ENCODE measurements around the gene PIGM. TPM values are rescaled to one million over a fixed set of nuclear protein-coding genes. Genes with fewer than 3 reads are reported as not detected.

Gene PIGM
- total and polyA plus RNA-seq, 2 experiments from 2014 or later = 6.3 to 10.5 TPM

DNA sequence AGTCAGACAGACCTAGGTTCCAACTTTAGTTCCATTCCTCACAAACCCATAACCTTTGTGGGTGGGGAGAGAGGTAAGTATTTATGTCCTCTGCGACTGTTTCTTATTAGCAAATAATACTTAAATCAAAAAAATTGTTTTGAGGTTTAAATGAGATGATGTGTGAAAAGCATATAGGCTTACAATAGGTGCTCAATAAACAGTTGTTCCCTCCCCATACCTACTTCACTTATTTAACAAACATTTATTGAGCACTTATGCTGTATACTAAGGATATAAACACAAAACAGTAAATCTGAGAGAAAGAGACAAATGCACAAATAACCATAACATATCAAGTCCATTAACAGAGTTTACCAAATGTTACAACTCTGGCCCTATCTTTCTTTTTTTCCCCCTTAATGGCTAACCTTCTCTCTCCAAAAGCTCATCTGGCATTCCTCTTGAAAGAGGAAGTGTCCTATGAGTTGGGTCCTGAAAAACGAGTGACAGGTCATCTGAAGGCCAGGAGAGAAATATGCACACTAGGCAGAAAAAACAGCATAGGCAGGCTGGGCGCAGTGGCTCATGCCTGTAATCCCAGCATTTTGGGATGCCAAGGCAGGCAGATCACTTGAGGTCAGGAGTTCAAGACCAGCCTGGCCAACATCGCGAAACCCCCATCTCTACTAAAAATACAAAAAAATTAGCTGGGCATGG lies 10.3 kb downstream of the PIGM start:
- Histone ChIP-seq H2AFZ (no peak overlapping the region), H3K36me3 (replicated peaks; ENCODE audit: insufficient read depth, low read depth) (no peaks in the 10 kb centered on the region), H3K27me3 (peaks cover 3% of the 10 kb centered on the region), H3K9me3 (ENCODE audit: low read depth) (no peaks in the 10 kb centered on the region), H4K20me1 (ENCODE audit: insufficient read depth, poor library complexity, severe bottlenecking) (no peaks in the 10 kb centered on the region), H3K4me2 (no peak overlapping the region), H3K9me2 (replicated peaks; ENCODE audit: insufficient read depth) (no peaks in the 10 kb centered on the region), H3K4me1 (ENCODE audit: insufficient read depth) (peaks cover 8% of the 10 kb centered on the region), H3K79me2 (no peaks in the 10 kb centered on the region), H3K4me3 (no peak overlapping the region), H3K27ac (no peak overlapping the region)
- TF ChIP-seq EZH2phosphoT487 (IDR thresholded peaks at IDR 0.05; ENCODE audit: low read depth, severe bottlenecking, unreplicated experiment) (no peak), EZH2 (IDR thresholded peaks at IDR 0.05; ENCODE audit: borderline replicate concordance) (no peak)
- TF ChIP-seq, protein P1, sequence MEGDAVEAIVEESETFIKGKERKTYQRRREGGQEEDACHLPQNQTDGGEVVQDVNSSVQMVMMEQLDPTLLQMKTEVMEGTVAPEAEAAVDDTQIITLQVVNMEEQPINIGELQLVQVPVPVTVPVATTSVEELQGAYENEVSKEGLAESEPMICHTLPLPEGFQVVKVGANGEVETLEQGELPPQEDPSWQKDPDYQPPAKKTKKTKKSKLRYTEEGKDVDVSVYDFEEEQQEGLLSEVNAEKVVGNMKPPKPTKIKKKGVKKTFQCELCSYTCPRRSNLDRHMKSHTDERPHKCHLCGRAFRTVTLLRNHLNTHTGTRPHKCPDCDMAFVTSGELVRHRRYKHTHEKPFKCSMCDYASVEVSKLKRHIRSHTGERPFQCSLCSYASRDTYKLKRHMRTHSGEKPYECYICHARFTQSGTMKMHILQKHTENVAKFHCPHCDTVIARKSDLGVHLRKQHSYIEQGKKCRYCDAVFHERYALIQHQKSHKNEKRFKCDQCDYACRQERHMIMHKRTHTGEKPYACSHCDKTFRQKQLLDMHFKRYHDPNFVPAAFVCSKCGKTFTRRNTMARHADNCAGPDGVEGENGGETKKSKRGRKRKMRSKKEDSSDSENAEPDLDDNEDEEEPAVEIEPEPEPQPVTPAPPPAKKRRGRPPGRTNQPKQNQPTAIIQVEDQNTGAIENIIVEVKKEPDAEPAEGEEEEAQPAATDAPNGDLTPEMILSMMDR (IDR thresholded peaks at IDR 0.05; ENCODE audit: poor library complexity) = no peak
- DNase-seq (ENCODE audit: low spot score) = no peak
- 82% methylated on average over 5 of the region's 5 CpGs for WGBS (ENCODE audit: low lambda C conversion rate, missing lambda C conversion rate)

DNA sequence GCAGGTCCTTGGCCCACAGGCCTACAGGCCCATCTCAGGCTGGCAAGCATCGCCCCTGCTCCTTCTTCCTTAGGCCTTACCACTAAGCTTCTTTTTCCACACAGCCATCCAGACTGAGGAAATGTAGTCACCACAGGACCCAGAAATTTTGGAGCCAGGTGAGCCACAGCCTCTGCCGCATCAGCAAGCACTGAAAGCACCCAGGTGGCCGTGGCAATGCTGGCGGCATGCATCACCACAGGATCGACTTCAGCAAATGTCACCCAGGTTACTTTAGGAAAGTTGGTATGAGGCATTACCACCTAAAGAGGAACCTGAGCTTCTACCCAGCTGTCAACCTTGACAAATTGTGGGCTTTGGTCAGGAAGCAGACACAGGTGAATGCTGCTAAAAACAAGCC lies 11.6 kb downstream of the PIGM start:
- WGBS (ENCODE audit: low lambda C conversion rate, missing lambda C conversion rate) = 93% methylated on average over 5 of the region's 5 CpGs
- Histone ChIP-seq H4K20me1 (ENCODE audit: insufficient read depth, poor library complexity, severe bottlenecking) (no peaks in the 10 kb centered on the region), H3K4me2 (no peak overlapping the region), H3K4me3 (no peak overlapping the region), H3K27me3 (peaks cover 3% of the 10 kb centered on the region), H3K4me1 (ENCODE audit: insufficient read depth) (peaks cover 8% of the 10 kb centered on the region), H3K36me3 (replicated peaks; ENCODE audit: insufficient read depth, low read depth) (no peaks in the 10 kb centered on the region), H3K9me3 (ENCODE audit: low read depth) (no peaks in the 10 kb centered on the region), H3K79me2 (no peaks in the 10 kb centered on the region), H3K9me2 (replicated peaks; ENCODE audit: insufficient read depth) (no peaks in the 10 kb centered on the region), H3K27ac (no peak overlapping the region), H2AFZ (no peak overlapping the region)
- no peak for DNase-seq (ENCODE audit: low spot score)
- TF ChIP-seq, protein P1 (IDR thresholded peaks at IDR 0.05; ENCODE audit: poor library complexity) = no peak
- TF ChIP-seq EZH2phosphoT487 (IDR thresholded peaks at IDR 0.05; ENCODE audit: low read depth, severe bottlenecking, unreplicated experiment) (no peak), EZH2 (IDR thresholded peaks at IDR 0.05; ENCODE audit: borderline replicate concordance) (no peak)

DNA sequence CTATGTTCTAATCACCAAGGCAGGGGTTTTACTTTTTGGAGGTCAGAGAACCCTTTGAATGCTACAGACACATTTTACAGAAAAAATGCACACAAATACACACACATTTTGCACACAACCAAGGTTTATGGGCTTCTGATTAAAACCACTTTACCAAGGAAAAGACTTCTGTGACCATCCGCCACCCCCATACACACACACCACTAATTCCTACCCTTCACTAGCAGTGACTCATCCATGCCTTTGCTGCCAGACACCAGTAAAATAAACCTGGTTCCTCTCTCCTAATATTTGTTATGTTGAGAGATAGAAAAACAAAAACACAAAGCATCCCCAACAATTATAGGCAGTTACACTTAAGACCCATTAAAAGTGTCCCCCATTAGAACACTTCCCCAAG lies 12.9 kb downstream of the PIGM start:
- H3K4me2 ChIP-seq = no peak overlapping the region
- no peak for TF ChIP-seq EZH2 (IDR thresholded peaks at IDR 0.05; ENCODE audit: borderline replicate concordance)
- no peak for TF ChIP-seq EZH2phosphoT487 (IDR thresholded peaks at IDR 0.05; ENCODE audit: low read depth, severe bottlenecking, unreplicated experiment)
- TF ChIP-seq, protein P1 (IDR thresholded peaks at IDR 0.05; ENCODE audit: poor library complexity) = no peak
- WGBS (ENCODE audit: low lambda C conversion rate, missing lambda C conversion rate) = 43% methylated on average over 1 of the region's 1 CpG

More for the DNA sequence above, 12.9 kb downstream of the PIGM start:
- no peak for DNase-seq (ENCODE audit: low spot score)
- H4K20me1 ChIP-seq (ENCODE audit: insufficient read depth, poor library complexity, severe bottlenecking) = no peaks in the 10 kb centered on the region
- peaks cover 8% of the 10 kb centered on the region for H3K4me1 ChIP-seq (ENCODE audit: insufficient read depth)
- H3K27me3 ChIP-seq = peaks cover 3% of the 10 kb centered on the region
- H3K4me3 ChIP-seq = no peak overlapping the region
- no peaks in the 10 kb centered on the region for H3K9me2 ChIP-seq (replicated peaks; ENCODE audit: insufficient read depth)
- no peak overlapping the region for H3K27ac ChIP-seq
- H3K9me3 ChIP-seq (ENCODE audit: low read depth) = no peaks in the 10 kb centered on the region
- no peaks in the 10 kb centered on the region for H3K36me3 ChIP-seq (replicated peaks; ENCODE audit: insufficient read depth, low read depth)
- no peak overlapping the region for H2AFZ ChIP-seq
- H3K79me2 ChIP-seq = no peaks in the 10 kb centered on the region

Measured in hepatocyte (in vitro differentiated cells).